Loucy (cell line): Measurements from ENCODE around the gene TAS2R60.

Experiments
- H2AFZ ChIP-seq: fragments of 200-600 bp; sonication (generic); 2 replicates; pipeline ENCODE4 v1.6.0; 2016; ENCODE audit warnings: antibody characterized with exemption, mild to moderate bottlenecking, low read length, moderate library complexity
- H3F3A ChIP-seq: fragments of 200-600 bp; 2 replicates; pipeline ENCODE4 v1.6.0; 2016; ENCODE audit warnings: antibody characterized with exemption, low read depth, mild to moderate bottlenecking
- H3K27me3 ChIP-seq: fragments of 200-600 bp; sonication (generic); 2 replicates; pipeline ENCODE4 v1.6.1; 2014; ENCODE audit warnings: low read length, mild to moderate bottlenecking; ENCODE audit not compliant: insufficient read depth, poor library complexity, severe bottlenecking
- H3K36me3 ChIP-seq: fragments of 200-600 bp; sonication (generic); 2 replicates; pipeline ENCODE4 v1.6.1; 2016; ENCODE audit warnings: low read length; ENCODE audit not compliant: insufficient read depth
- H3K4me1 ChIP-seq: fragments of 200-600 bp; sonication (generic); 2 replicates; pipeline ENCODE4 v1.5.1; 2014; ENCODE audit warnings: low read length, mild to moderate bottlenecking; ENCODE audit not compliant: insufficient read depth, poor library complexity, severe bottlenecking
- H3K4me2 ChIP-seq: fragments of 200-600 bp; sonication (generic); 2 replicates; pipeline ENCODE4 v1.6.0; 2014; ENCODE audit warnings: antibody characterized with exemption, low read length, low read depth, mild to moderate bottlenecking; ENCODE audit not compliant: poor library complexity, severe bottlenecking
- H3K4me3 ChIP-seq: fragments of 200-600 bp; sonication (generic); 2 replicates; pipeline ENCODE4 v1.5.1; 2014; ENCODE audit warnings: low read length, mild to moderate bottlenecking, mixed read lengths; ENCODE audit not compliant: poor library complexity, severe bottlenecking
- H3K79me2 ChIP-seq: fragments of 200-600 bp; sonication (generic); 2 replicates; pipeline ENCODE4 v1.6.1; 2014; ENCODE audit warnings: low read length; ENCODE audit not compliant: insufficient read depth
- H3K9ac ChIP-seq: fragments of 200-600 bp; sonication (generic); 2 replicates; pipeline ENCODE4 v1.6.0; 2014; ENCODE audit warnings: mild to moderate bottlenecking, low read depth, low read length, moderate library complexity; ENCODE audit not compliant: poor library complexity, severe bottlenecking
- H3K9me2 ChIP-seq: fragments of 200-600 bp; sonication (generic); replicated peaks from 2 replicates; pipeline ENCODE4 v1.6.1; 2016; ENCODE audit warnings: low read depth, low read length, mixed read lengths
- H3K9me3 ChIP-seq: fragments of 200-600 bp; sonication (generic); 2 replicates; pipeline ENCODE4 v1.6.1; 2014; ENCODE audit warnings: mild to moderate bottlenecking, antibody characterized with exemption, low read length, low read depth; ENCODE audit not compliant: insufficient read depth
- H4K20me1 ChIP-seq: fragments of 200-600 bp; sonication (generic); 2 replicates; pipeline ENCODE4 v1.6.0; 2014; ENCODE audit warnings: antibody characterized with exemption, low read length, mild to moderate bottlenecking; ENCODE audit not compliant: insufficient read depth, poor library complexity, severe bottlenecking
- CTCF ChIP-seq: fragments of 200-600 bp; sonication (generic); conservative IDR thresholded peaks from 2 replicates; pipeline ENCODE4 v1.5.1; 2014; ENCODE audit warnings: mild to moderate bottlenecking, antibody characterized with exemption, low read length
- EZH2phosphoT487 ChIP-seq: fragments of 200-600 bp; IDR thresholded peaks from 2 replicates; pipeline ENCODE4 v1.6.1; 2018; ENCODE audit warnings: antibody characterized with exemption, mild to moderate bottlenecking, moderate library complexity, borderline replicate concordance

TAS2R60 gene

GRCh38 chr7:143443153-143443552 is at the start of gene TAS2R60:
Gene TAS2R60 (plus strand): TSS chr7:143443453. CDS start chr7:143443453, 0 bp downstream.
- Histone ChIP-seq H3K9ac (no peak within 1 kb of the TSS), H3K4me2 (no peak within 1 kb of the TSS), H3K4me3 (no peak within 1 kb of the TSS), H3K4me1 (no peaks in the 10 kb centered on the region), H3K36me3 (no peaks in the 10 kb centered on the region), H3K79me2 (no peaks in the 10 kb centered on the region), H3K9me3 (no peaks in the 10 kb centered on the region), H4K20me1 (no peaks in the 10 kb centered on the region), H2AFZ (no peak within 1 kb of the TSS), H3K27me3 (no peaks in the 10 kb centered on the region), H3F3A (no peaks in the 10 kb centered on the region), H3K9me2 (no peaks in the 10 kb centered on the region)
- TF ChIP-seq EZH2phosphoT487 (no peak), CTCF (no peak)

GRCh38 chr7:143394068-143394467 is 49.2 kb upstream of the TAS2R60 start:
- no peaks in the 10 kb centered on the region for H3K9me2 ChIP-seq
- peaks cover 3% of the 10 kb centered on the region for H4K20me1 ChIP-seq
- no peak overlapping the region for H3K4me3 ChIP-seq
- peaks cover 11% of the 10 kb centered on the region; the same call in 1 of the 2 replicates for H3K79me2 ChIP-seq
- H3K4me1 ChIP-seq, result peaks cover 17% of the 10 kb centered on the region
- H3K4me2 ChIP-seq, result no peak overlapping the region
- no peaks in the 10 kb centered on the region for H3F3A ChIP-seq
- H2AFZ ChIP-seq, result no peak overlapping the region
- H3K9ac ChIP-seq, result no peak overlapping the region
- TF ChIP-seq CTCF (no peak), EZH2phosphoT487 (no peak)
- H3K27me3 ChIP-seq, result no peaks in the 10 kb centered on the region
- H3K36me3 ChIP-seq, result peaks cover 30% of the 10 kb centered on the region; the same call in 1 of the 2 replicates
- no peaks in the 10 kb centered on the region for H3K9me3 ChIP-seq

- peaks cover 23% of the 10 kb centered on the region; the same call in 1 of the 2 replicates for H3K36me3 ChIP-seq
- no peaks in the 10 kb centered on the region for H3K27me3 ChIP-seq
- no peaks in the 10 kb centered on the region for H3F3A ChIP-seq
- TF ChIP-seq EZH2phosphoT487 (no peak), CTCF (no peak)
- H3K4me3 ChIP-seq, result no peak overlapping the region
- H3K9me3 ChIP-seq, result no peaks in the 10 kb centered on the region
- H3K4me1 ChIP-seq, result peaks cover 10% of the 10 kb centered on the region
- H3K9ac ChIP-seq, result no peak overlapping the region
- H3K79me2 ChIP-seq, result peaks cover 4% of the 10 kb centered on the region; the same call in 1 of the 2 replicates
- H3K4me2 ChIP-seq, result no peak overlapping the region
- peaks cover 3% of the 10 kb centered on the region for H4K20me1 ChIP-seq
- no peaks in the 10 kb centered on the region for H3K9me2 ChIP-seq
- no peak overlapping the region for H2AFZ ChIP-seq
Observed at GRCh38 chr7:143394777-143395176, 48.5 kb upstream of the TAS2R60 start.
